GM19455 (cell line): ENCODE measurements around the gene NAAA.
"Not testable (repeated sequence)": the region's sequence is repeated elsewhere in the genome, so short reads cannot be mapped to it uniquely, and the experiment has no call there.

Experiments used
- ATAC-seq: cut with Tn5 transposase; IDR thresholded peaks from one replicate; pipeline ENCODE4 v1.9.1; 2021; ENCODE audit not compliant: unreplicated experiment

Gene NAAA

GRCh38 chr4:75940692-75941253 lies at the start of gene NAAA:
NAAA (minus strand) TSS chr4:75941013; CDS start chr4:75940949, 64 bp downstream.
- peak; percentile 75 for ATAC-seq

DNA sequence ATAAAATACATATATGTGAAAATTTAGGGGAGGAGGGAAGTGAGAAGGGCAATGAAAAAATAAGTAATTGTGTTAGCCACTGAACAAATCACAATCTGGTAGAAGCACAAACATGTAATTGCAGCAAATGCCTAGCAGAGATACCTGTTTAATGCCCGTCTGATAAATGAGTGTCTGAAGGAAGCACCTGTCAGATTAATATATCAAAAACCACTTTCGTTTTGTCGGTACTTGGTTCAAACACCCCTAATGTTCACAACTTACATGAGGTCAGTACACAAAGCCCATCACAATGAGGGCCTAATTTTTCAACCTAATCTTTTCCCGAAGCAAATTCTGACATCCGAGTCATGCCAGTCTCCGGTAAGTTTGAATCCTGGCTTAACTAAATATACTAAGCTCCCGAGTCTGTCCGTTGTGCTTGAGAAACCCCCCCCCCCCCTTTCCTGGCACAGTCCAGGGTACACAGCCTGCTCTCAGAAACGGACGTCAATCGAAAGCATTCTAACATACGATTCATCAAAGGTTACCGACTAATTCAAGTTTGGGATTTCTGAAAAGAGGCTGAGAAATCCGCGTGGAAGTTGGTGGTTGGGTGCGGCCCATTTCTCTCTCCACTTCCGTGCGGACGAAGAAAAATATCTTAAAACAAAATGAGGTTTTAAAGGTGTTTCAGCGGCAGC lies 49.2 kb upstream of the NAAA start:
- no peak for ATAC-seq

- no peak for ATAC-seq
Measured at GRCh38 chr4:75985116-75985515, 44.3 kb upstream of the NAAA start.

GRCh38 chr4:75980576-75980975 lies 39.8 kb upstream of the NAAA start:
- ATAC-seq, result no peak

GRCh38 chr4:75976177-75976576 lies 35.4 kb upstream of the NAAA start:
- ATAC-seq, result no peak

GRCh38 chr4:75973766-75974165 lies 33.0 kb upstream of the NAAA start:
- ATAC-seq, result no peak

DNA sequence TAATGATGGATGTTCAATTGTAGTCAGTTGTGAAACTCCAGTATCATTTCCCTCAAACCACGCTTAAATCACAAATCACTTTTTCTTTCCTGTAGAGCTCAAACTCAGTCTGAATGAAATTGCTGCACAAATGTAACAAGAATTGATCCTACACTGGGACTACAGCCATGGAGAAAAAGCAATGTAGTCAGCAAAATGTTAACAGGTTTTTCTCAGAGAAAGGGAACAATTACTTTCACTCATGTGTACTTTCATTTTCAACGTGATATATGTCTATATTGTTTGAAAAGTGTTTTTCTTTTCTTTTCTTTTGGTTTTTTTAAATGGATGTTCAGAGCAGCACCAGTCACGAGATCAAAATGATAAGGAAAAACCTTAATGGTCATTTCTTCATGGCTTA lies 27.3 kb upstream of the NAAA start:
- ATAC-seq, result no peak

DNA sequence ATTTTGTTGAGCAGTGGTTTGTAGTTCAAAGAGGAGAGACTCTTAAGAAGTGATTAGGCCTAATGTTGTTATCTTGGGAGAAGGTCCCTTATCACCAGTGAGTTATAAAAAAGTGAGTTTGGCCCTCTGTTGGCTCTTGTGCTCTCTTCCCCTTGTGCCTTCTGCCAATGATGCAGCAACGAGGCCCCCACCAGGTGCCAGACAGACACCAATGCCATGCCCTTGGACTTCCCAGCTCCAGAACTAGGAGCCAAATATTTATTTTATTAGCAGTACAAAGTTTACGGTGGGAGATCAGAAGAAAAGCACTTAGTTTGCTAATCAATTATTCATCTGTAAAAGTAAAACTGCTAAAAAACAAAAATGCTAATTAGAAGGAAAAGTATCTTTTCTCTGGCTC lies 22.7 kb upstream of the NAAA start:
- ATAC-seq, result no peak

DNA sequence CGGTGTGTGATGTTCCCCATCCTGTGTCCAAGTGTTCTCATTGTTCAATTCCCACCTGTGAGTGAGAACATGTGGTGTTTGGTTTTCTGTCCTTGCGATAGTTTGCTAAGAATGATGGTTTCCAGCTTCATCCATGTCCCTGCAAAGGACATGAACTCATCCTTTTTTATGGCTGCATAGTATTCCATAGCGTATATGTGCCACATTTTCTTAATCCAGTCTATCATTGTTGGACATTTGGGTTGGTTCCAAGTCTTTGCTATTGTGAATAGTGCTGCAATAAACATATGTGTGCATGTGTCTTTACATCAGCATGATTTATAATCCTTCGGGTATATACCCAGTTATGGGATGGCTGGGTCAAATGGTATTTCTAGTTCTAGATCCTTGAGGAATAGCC lies 21.3 kb upstream of the NAAA start:
- ATAC-seq, result not testable (repeated sequence)

DNA sequence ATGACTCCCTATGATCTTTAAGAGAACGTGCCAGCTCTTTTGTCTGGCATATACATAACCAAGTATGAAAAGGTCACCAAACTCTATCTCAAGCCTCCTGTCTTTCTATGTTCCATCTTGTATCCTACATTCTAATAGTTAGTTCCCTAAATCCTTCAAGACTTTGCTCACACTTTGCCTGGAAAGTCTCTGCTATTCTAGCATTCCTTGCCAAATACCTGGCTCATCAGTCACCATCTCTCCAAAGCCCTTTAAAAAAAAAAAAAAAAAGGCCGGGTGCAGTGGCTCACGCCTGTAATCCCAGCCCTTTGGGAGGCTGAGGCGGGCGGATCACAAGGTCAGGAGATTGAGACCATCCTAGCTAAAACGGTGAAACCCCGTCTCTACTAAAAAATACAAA lies 17.7 kb upstream of the NAAA start:
- not testable (repeated sequence) for ATAC-seq

GRCh38 chr4:75954811-75955210 lies 14.0 kb upstream of the NAAA start:
- ATAC-seq, result not testable (repeated sequence)

- no peak for ATAC-seq
Measured at GRCh38 chr4:75953509-75953908, 12.7 kb upstream of the NAAA start.

GRCh38 chr4:75950213-75950815 lies 9.5 kb upstream of the NAAA start:
- no peak for ATAC-seq

GRCh38 chr4:75948822-75949444 lies 8.1 kb upstream of the NAAA start:
- ATAC-seq, result peak; percentile 75

DNA sequence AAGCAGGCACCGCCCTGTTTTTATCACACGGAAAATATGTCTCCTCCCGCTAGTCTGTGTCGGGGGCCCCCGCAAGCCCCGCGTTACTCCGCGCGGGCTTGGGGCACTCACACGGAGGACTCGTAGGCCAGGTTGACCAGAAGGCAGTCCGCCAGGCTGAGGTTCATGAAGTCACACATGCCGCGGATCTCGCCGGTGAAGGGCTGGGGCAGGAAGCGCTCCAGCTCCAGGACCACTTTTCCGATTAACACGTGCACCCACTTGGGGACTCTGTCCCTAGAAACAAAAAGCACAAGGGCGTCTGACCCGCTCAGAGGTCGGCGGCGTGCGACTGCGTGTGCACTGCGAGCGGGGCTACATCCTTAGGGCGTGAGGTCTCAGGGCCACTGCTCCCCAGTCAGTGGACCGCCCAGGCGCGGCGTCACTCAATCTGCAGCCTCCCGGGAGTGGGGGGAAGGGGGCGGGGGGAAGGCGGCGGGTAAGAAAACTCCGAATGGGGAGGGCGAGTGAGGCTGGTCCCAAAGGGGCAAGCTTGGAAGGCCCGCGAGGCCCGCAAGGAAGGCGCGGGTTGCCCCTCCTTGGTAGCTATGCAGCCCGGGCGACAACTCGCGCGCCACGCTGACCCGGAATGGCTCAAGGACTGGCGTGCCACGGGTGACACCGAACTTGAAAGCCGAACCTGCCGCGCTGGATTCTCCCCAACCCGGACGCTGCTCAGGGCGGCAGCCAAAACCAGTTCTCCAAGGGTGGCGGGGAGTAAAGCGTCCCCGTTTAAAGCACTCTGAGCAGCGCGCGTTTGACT lies 722 bp downstream of the NAAA start:
- ATAC-seq, result peak; percentile 63

GRCh38 chr4:75935628-75936027 lies 5.2 kb downstream of the NAAA start:
- ATAC-seq, result no peak

DNA sequence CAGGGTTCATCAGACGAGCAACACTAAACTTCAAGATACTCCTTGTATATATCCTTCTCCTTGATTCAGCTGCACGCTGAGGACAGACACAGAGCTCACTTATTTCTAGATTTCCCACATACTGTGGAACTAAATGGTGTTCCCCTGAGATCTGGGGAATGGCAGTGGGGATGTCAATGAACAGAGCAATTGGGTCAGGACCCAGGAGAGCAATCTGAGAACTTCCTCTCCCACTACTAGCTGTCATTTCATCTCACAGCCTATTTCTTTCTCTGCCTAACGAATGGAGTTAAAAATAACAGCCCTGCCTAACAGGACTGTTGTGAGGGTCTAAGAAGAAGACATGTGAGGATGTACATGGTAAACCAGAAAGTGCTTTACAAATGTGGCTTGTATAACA lies 10.7 kb downstream of the NAAA start:
- no peak for ATAC-seq

GRCh38 chr4:75924916-75925315 lies 15.9 kb downstream of the NAAA start:
- ATAC-seq, result not testable (repeated sequence)

DNA sequence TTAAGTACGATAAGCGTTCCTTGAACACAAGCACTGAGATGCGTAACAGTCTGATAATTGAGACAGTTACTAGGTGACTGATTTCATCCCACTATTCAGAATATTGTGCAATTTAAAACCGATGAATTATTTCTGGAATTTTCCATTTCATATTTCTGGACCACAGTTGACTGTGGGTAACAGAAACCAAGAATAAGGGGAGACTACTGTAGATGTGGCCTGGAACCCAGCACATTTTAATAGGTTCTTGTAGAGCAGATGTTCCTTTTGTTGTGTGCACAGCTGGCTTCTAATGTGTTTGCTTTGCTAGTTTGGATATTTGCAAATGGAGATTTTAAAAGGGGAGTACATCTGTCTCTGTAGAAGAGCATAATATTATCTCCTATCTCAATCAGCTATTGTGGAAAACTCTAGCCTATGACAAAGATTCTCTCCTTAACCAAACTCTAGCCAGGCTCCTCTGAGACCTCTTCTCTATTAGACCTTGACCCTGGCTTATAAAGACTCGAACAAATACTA lies 16.4 kb downstream of the NAAA start:
- no peak for ATAC-seq

GRCh38 chr4:75922588-75922987 lies 18.2 kb downstream of the NAAA start:
- ATAC-seq, result no peak

DNA sequence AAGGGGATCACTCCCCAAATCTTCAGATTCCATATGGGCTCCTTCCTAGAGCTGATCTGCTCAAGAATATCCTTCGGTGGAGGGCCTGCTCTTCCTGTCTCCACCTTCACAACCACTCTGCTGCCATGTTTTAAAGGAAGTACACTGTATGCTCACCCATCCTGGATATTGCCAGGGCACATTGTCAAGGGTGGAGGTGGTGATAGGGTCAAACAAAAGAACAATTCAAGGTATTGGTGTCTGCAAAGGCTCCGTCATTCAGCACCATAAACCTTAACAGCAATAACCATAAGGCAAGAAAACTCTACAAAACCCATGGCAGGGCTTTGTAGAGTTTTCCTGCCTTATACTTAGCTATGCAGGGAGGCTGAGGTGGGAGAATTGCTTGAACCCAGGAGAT lies 18.9 kb downstream of the NAAA start:
- ATAC-seq, result no peak
